ENCODE data around the gene OBSCN. TPM values are rescaled to one million over a fixed set of nuclear protein-coding genes. Genes with fewer than 3 reads are reported as not detected.

The OBSCN gene
- total and polyA plus RNA-seq, 2 donors (not counting 1 experiment from before 2014, with no cell fraction given) = 10.0 to 63.9 TPM

GRCh38 chr1:228176461-228177182, 31.2 kb upstream of the OBSCN start:
- ChIA-PET POLR2A (interaction anchor here (0.9 kb wide), 1 partner anchor 139 kb away, joined by 3 read pairs; no protein-coding TSS in a partner anchor), CTCF (interaction anchor here (0.6 kb wide), 1 partner anchor 177 kb away, joined by 5 read pairs; no protein-coding TSS in a partner anchor)
- DNase-seq = no peak
- H3K27me3 ChIP-seq (replicated peaks in 1 of 4; ENCODE audit: control extremely low read depth in 1 of 4, control insufficient read depth in 3 of 4, insufficient read depth in 4 of 4, low read length in 3 of 4) = no peaks in the 10 kb centered on the region
- Mint-ChIP-seq H3K4me1 (peaks cover 6% of the 10 kb centered on the region), H3K27me3 (no peaks in the 10 kb centered on the region), H3K27ac (no peak overlapping the region), H3K4me3 (no peak overlapping the region), H3K9me3 (ENCODE audit: insufficient read depth) (no peaks in the 10 kb centered on the region)
- TF ChIP-seq EZH2 (IDR thresholded peaks at IDR 0.05; ENCODE audit: borderline replicate concordance, insufficient read depth, low read depth, low read length, poor library complexity, severe bottlenecking) (no peak), CTCF (IDR thresholded peaks at IDR 0.05) (no peak)
- intact Hi-C loops (cut with micrococcal nuclease) = no loop called here
- no peak overlapping the region for H3K4me3 ChIP-seq (ENCODE audit: control extremely low read depth in 1 of 5, extremely low read depth in 1 of 5, insufficient read depth in 1 of 5, low read depth in 2 of 5, low read length in 4 of 5)
- H3K4me2 ChIP-seq (replicated peaks; ENCODE audit: low read depth, low read length, poor library complexity, severe bottlenecking) = no peak overlapping the region
- H3K9ac ChIP-seq (ENCODE audit: low read length) = no peak overlapping the region
- H3K4me1 ChIP-seq (ENCODE audit: control insufficient read depth in 2 of 2, insufficient read depth in 2 of 2, low read length in 2 of 2) = no peaks in the 10 kb centered on the region
- H3K9me3 ChIP-seq (ENCODE audit: control extremely low read depth in 1 of 3, control insufficient read depth in 2 of 3, insufficient read depth in 1 of 3, low read length in 2 of 3) = peaks cover 0 to 12% (median 0%) of the 10 kb centered on the region in 3 donors
- H3K36me3 ChIP-seq (replicated peaks in 1 of 2; ENCODE audit: control extremely low read depth in 1 of 2, control insufficient read depth in 1 of 2, extremely low read depth in 1 of 2, insufficient read depth in 2 of 2, low read length in 1 of 2) = peaks cover 0 to 10% of the 10 kb centered on the region in 2 experiments
- peaks cover 28% of the 10 kb centered on the region for H4K20me1 ChIP-seq (ENCODE audit: control insufficient read depth, insufficient read depth, low read length, poor library complexity, severe bottlenecking)
- ATAC-seq (ENCODE audit: low read depth) = no peak
- WGBS (ENCODE audit: insufficient coverage) = 95% methylated on average over 19 of the region's 19 CpGs
- peaks cover 39% of the 10 kb centered on the region for H3K79me2 ChIP-seq (ENCODE audit: control insufficient read depth, insufficient read depth, low read length)
- no peak overlapping the region for H3K27ac ChIP-seq (ENCODE audit: low read length in 2 of 2)
- no peak overlapping the region for H2AFZ ChIP-seq (ENCODE audit: insufficient read depth, low read depth, low read length, poor library complexity, severe bottlenecking)

GRCh38 chr1:228177183-228177475, 30.7 kb upstream of the OBSCN start:
- ChIA-PET CTCF (no interaction called here), POLR2A (no interaction called here)
- Histone ChIP-seq H3K27me3 (replicated peaks in 1 of 4; ENCODE audit: control extremely low read depth in 1 of 4, control insufficient read depth in 3 of 4, insufficient read depth in 4 of 4, low read length in 3 of 4) (no peaks in the 10 kb centered on the region), H3K4me3 (ENCODE audit: control extremely low read depth in 1 of 5, extremely low read depth in 1 of 5, insufficient read depth in 1 of 5, low read depth in 2 of 5, low read length in 4 of 5) (no peak overlapping the region), H3K9ac (ENCODE audit: low read length) (no peak overlapping the region), H3K36me3 (replicated peaks in 1 of 2; ENCODE audit: control extremely low read depth in 1 of 2, control insufficient read depth in 1 of 2, extremely low read depth in 1 of 2, insufficient read depth in 2 of 2, low read length in 1 of 2) (peaks cover 0 to 10% of the 10 kb centered on the region in 2 experiments), H3K27ac (ENCODE audit: low read length in 2 of 2) (no peak overlapping the region), H2AFZ (ENCODE audit: insufficient read depth, low read depth, low read length, poor library complexity, severe bottlenecking) (no peak overlapping the region), H4K20me1 (ENCODE audit: control insufficient read depth, insufficient read depth, low read length, poor library complexity, severe bottlenecking) (peaks cover 24% of the 10 kb centered on the region), H3K4me2 (replicated peaks; ENCODE audit: low read depth, low read length, poor library complexity, severe bottlenecking) (no peak overlapping the region), H3K9me3 (ENCODE audit: control extremely low read depth in 1 of 3, control insufficient read depth in 2 of 3, insufficient read depth in 1 of 3, low read length in 2 of 3) (peaks cover 0 to 12% (median 0%) of the 10 kb centered on the region in 3 donors), H3K4me1 (ENCODE audit: control insufficient read depth in 2 of 2, insufficient read depth in 2 of 2, low read length in 2 of 2) (no peaks in the 10 kb centered on the region), H3K79me2 (ENCODE audit: control insufficient read depth, insufficient read depth, low read length) (peaks cover 34% of the 10 kb centered on the region)
- TF ChIP-seq CTCF (IDR thresholded peaks at IDR 0.05) = no peak
- no peak for TF ChIP-seq EZH2 (IDR thresholded peaks at IDR 0.05; ENCODE audit: borderline replicate concordance, insufficient read depth, low read depth, low read length, poor library complexity, severe bottlenecking)
- H3K4me1 Mint-ChIP-seq = peaks cover 6% of the 10 kb centered on the region
- no peak overlapping the region for H3K27ac Mint-ChIP-seq
- DNase-seq = no peak
- H3K9me3 Mint-ChIP-seq (ENCODE audit: insufficient read depth) = no peaks in the 10 kb centered on the region
- ATAC-seq (ENCODE audit: low read depth) = no peak
- H3K4me3 Mint-ChIP-seq = no peak overlapping the region
- WGBS (ENCODE audit: insufficient coverage) = 98% methylated on average over 4 of the region's 5 CpGs
- H3K27me3 Mint-ChIP-seq = no peaks in the 10 kb centered on the region
- intact Hi-C loops (cut with micrococcal nuclease) = no loop called here
